Activated CD4-positive, alpha-beta T cell treated with anti-CD3 and anti-CD28 coated beads, Interleukin-2, amount 50 U/mL, for 48 hours (primary cell): Measurements from ENCODE around the gene ST6GALNAC1.
A peak's percentile ranks its signal among the peaks of the same experiment; 100 is the strongest.

Source experiments
- DNase-seq, 2 experiments: peaks; one replicate each; pipeline ENCODE4 v3.0.0-alpha.2; 2020

ST6GALNAC1 gene

DNA sequence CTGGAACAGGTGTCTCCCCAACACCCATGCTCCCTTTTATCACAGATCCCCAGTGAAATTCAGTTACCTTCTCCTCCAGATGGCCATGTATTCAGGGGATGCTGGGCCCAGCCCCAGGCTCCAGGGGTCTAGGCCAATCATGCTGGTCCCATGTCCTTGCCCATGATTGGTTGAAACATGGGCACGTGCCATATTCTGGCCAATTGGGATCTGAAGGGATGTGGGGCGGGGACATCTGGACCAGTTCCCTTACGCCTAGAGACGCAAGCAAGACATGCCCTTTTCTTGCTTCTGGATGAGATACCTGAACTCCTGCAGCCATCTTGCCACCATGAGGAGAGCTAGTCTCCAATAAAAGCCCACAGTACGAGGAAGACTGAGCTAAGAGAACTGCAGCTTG lies 31.0 kb upstream of the ST6GALNAC1 start:
- no peak for DNase-seq

DNA sequence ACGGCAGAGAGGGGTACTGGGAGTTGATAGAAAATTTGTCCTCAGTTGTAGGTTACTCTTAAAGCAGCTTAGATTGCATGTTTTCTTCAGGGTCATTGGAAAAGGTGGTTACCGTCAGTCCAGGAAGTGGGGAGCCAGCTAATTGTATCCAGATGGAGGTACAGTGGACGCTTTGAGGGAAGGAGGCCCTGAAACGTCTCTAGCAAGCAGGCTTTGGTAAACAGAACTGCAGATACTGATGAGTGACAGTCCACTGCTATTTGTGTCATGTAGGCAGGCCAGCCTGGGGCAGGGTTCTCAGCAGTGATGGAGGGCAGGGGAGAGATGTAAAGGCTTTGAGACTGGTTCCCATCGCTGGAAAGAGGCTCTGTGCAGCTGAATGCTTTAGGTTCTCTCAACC lies 30.2 kb upstream of the ST6GALNAC1 start:
- DNase-seq: no peak

DNA sequence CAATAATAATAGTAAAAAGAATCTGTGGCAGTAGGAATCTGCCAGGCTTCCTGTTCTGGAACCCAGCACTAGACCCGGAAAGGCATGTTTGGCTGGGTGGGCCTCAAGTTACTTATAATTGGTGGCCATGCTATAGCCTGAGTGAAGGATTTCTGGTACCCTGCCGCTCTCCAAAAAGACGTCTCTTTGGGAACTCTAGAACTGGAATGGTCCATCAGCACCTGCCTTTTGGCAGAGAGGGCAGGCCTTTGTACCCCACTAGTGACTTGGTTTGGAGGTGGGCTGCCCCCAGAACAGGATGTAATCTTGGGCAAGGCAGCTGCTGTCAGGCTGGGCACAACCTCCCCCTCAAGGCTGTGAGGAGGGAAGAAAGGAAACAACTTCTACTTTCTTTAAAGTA lies 29.3 kb upstream of the ST6GALNAC1 start:
- DNase-seq: no peak

DNA sequence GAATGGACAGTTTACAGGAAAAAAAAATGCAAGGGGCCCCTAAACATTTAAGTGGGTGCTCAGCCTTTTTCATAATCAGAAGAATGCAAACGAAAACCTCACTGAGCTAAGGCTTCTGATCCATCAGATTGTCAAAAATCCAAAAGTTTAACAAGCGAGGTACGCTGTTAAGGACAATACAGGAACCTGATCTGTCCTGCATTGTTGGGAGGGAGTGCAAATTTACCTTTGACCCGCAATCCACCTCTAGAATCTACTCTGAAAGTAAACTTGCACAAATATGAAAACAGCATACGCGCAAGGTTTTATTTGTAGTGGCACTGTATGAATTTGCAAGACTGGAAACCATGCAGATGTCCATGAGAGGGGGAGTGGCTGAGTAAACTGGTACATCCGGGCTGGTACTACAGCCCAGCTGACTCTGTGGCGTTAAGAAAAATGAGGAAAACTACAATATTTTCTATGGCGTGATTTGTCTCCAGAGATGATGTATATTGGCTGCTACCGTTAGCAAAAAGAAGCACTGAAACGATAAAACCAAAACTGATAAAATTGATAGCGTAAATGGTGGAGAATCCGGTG lies 28.8 kb upstream of the ST6GALNAC1 start:
- no peak for DNase-seq

DNA sequence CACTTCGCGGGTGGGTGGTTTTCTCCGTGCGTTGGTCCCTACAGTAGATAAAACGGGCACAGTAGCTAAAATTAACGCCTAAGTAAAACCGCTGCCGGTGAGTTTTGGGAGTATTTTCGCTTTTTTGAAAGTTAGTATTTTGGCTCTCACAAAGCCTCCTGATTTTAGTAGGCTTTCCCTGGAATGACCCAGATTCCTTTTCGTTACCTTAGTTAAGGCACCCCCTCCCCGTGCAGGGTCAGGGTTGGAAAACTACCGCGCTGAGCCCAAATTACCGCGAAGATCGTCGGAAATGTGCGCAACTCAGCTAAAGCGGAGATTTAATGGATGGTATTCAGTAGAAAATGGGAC lies 28.3 kb upstream of the ST6GALNAC1 start:
- DNase-seq: no peak

DNA sequence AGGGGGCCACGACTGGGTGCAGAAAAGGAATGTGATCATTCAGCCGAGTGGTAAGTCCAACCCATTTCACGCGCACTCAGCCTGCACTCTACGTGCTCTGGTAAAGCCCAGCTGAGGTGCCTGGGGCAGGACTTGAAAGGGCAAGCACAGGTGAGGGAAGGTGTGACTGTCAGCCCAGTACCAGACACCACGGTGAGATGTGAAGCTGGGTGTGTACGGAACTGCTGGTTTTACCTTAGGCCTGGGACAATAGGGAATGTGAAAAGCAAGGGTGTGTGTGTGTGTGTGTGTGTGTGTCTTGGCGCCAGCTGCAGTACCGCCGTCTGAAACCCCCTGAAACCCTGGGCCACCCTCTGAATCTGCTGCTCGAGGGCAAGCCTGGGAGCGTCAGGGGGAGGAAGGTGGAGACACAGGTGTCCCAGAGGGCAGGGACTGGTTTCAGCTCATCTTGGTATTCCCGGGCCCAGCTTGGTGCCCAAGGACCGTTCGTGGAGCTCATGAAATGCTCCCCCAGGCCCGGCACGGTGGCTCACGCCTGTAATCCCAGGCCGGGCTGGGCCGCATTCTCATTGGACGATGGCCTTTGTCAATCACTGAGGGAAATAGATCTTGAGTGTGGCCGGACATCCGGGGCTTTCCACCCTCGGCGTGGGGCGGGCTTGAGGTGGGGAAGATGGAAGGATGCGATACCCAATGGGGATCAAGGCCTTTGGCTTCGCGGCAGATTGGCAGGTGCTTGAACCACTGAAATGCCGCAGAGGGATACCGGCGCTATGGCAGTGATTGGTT lies 27.8 kb upstream of the ST6GALNAC1 start:
- peak; percentile 99 for DNase-seq

DNA sequence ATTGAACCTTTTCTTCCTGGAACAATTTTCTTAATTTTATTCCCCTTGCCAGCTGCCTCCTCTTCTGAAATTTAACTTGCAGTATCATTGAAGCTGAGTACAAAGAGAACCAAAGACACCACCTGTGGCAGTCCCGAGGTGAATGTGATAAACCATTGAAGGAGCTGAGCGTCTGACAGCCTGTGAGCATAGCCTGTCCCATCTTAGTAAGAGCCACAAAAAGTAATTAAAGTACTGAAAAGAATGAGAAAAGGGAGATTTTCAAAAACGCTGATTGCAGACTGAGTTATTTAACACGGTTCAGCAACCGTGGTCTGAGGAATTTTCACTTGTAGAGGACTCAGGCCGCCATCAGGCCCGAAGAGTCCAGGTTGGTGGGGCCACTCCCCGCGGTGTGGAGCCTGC lies 27.2 kb upstream of the ST6GALNAC1 start:
- DNase-seq: no peak

DNA sequence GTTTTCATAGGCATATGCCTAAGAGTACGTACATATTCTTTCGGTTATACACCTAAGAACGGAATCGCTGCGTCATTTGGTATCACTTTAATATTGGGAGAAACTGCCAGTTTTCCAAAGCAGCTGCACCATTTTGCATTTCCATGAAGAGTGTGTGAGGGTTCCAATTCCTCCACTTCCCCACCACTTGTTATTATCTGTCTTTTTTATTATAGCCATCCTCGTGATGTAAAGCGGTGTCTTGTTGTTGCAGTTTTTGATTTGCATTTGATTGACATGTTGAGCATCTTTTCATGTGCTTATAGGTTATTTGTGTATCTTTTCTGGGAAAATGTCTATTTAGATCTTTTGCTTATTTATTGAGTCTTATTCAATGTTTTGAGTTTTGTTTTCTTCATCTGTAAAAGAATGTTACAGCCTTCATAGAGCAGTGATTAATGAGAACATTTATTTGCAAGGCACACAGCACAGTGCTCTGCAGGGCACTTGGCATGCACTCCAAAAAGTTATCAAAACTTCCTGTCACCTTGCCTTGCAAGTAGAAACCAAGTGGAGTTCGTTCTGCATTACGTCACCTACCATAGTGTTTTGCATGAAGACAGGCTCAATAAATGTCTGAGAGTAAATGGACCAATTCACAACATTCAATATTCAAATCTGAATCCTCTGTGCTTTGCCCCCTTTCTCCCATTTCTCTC lies 26.6 kb upstream of the ST6GALNAC1 start:
- DNase-seq: no peak

DNA sequence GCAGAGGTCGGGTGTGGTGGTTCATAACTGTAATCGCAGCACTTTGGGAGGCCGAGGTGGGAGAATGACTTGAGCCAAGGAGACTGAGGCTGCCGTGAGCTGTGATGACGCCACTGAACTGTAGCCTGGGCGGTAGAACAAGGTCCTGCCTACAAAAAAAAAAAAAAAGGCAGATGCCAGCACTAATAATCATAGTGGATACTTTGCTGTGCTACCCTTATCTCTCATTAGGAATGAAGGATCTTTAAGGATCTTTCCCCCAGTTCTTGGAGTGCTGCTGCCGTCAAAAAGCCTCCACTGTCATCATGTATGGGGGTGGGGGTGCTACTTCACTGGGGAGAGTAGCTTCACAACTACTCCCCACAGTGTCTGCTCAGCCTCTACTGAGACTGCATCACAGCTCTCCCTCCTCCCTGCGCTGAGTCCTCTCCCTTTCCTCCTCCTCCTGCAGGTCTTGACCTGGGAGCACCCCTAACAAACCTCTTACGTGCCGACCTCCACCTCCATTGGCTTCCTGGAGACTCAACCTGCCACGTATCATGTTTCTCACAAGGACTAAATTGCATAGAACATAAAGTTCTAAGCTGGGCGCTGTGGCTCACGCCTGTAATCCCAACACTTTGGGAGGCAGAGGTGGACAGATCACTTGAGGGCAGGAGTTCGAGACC lies 24.4 kb upstream of the ST6GALNAC1 start:
- no peak for DNase-seq

DNA sequence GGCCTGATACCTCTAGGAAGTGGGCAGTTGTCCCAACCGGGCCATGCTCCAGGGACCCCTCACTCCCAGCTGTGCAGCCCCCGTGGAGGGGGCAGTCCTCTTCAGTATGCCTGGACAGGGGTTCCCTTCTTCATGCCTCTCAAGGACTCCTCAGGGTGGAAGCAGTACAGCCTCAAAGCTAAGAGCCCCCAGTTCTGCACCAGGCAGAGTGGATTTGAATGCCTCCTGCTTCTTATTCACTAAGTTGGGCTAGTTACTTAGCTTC lies 23.9 kb upstream of the ST6GALNAC1 start:
- DNase-seq: no peak

DNA sequence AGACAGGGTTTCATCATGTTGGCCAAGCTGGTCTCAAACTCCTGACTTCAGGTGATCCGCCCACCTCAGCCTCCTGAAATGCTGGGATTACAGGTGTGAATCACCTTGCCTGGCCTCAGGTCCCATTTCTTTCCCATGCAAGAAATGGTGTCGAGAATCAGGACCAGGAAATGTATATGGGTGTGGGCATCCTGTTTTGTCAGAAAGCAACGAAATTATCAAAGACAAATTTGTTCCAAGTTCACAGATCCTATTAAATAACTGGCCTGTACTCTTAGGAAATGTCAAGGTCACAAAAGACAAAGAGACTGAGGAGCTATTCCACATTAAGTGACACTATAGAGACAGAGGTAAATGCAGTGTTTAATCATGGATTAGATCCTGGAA lies 17.1 kb upstream of the ST6GALNAC1 start:
- no peak for DNase-seq

DNA sequence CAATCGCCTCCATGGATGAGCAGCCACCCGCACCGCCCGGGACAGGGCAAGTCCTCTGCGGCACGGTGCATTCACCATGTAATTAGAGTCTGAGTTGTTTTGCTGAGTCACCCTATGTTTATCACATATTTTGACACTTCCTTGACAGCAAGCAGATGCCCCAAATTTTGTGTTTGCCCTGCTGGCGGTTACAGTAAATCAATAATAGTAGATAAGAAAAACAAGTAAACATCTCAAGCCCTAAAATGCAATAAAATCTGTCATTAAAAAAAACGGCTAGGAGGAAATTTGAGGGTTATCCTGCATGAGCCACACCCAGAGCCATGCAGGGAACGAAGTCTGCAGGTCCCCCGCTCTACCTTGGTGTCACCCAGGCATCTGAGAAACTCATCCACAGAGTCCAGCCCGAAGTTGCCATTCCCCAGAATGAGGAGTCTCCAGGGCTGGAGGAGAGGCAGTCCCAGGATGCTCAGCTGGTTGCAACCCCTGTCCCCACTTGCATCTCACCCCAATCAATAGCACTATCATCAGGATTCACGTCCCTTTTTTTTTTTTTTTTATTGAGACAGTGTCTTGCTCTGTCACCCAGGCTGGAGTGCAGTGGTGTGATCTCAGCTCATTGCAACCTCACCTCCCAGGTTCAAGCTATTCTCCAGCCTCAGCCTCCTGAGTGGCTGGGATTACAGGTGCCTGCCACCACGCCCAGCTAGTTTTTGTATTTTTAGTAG lies 16.5 kb upstream of the ST6GALNAC1 start:
- DNase-seq: no peak

DNA sequence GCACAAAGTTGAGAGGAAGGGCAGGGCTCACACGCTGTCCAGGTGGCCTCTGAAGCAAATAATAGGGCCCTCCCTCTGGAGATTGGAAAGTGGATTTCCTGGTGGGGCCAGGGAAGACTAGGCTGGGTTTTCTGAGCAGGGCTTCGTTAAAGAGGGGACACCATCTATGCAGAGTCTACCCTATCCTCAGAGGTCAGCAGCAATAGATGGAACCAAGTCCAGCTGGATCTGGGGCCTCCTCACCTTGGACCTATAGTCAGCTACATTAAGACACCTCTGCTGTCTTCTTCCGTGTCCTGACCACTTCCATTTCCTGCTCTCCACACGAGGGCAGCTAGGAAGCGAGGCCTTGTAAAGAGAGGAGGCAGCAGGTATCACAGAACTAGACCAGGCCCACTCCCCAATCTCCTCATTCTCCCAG lies 14.7 kb upstream of the ST6GALNAC1 start:
- no peak for DNase-seq

DNA sequence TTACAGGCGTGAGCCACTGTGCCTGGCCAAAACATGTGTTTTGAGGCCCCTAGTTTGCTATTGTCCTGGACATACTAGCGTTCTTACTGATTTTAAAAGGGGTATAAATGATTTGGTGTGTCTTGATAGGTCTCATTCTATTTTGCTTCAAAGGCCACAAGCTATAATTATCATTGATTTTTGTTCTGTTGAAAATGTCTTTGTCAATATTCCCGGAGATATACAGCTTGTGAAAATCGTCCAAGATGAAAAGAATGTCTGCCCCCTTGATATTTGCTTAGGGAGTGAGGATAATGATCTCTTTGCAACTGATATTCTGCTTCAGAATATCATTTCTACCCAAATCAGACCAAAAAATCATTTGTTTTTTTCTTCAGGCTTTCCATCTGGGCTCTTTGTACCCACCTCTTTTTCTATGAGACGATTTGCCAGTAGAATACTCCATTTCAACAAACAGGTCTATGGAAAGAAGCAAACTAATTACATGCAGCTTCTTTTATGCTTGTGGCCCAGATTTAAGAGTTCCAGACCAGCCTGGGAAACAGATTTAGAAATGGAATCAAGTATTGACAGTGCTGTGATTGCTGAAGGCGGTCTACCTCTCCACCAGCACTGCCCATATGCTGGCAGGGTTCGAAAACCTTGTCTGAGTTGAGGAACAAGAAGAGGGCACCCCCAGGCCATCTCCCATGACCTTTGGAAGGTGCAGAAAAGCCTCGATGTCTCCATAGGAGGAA lies 14.1 kb upstream of the ST6GALNAC1 start:
- DNase-seq: no peak

DNA sequence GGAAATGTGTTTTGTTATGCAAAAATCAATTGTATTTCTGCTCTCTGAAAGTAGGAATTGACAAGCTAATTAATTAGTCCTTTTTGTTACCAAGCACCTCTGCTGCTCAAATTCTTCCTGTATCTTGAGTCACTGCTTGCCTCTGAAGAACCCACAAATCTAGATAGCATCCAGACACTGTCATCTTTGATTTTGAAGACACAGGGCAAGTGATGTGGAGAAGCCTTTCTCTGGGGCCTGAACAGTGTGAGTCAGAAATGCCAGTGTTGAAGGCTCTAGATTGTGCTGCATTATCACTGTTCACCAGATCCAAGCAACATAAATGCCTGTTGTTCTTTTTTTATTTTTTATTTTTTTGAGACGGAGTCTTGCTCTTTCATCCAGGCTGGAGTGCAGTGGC lies 10.9 kb upstream of the ST6GALNAC1 start:
- DNase-seq: no peak

DNA sequence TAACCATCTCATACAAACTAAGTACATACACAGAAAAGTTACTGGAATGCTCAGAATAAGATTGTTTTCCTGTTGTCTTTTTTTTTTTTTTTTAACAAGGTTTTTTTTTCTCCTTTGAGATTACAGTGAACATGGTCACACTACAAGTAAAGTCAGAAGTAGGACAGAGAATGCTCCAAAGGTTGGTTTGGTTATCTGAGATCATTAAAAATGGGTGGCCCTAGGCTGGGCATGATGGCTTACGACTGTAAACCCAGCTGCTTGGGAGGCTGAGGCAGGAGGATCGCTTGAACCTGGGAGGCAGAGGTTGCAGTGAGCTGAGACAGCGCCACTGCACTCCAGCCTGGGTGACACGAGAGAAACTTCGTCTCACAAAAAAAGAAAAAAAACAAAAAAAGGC lies 6.9 kb upstream of the ST6GALNAC1 start:
- DNase-seq: no peak

DNA sequence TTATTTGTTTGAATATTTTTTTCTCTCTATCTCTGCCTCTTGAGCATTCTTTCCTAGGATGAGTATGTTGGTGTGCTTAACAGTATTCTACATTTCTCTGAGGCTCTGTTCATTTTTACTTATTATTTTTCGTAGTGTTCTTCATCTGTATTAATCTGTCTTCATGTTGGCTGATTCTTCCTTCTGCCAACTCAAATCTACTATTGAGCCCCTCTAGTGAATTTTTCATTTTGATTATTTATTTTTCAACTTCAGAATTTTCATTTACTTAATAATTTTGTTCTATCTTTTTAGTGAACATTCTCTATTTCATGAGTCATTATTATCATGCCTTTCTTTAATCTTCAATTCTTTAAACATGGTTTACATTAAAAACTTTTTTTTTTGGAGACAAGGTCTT lies 3.2 kb upstream of the ST6GALNAC1 start:
- DNase-seq: no peak

DNA sequence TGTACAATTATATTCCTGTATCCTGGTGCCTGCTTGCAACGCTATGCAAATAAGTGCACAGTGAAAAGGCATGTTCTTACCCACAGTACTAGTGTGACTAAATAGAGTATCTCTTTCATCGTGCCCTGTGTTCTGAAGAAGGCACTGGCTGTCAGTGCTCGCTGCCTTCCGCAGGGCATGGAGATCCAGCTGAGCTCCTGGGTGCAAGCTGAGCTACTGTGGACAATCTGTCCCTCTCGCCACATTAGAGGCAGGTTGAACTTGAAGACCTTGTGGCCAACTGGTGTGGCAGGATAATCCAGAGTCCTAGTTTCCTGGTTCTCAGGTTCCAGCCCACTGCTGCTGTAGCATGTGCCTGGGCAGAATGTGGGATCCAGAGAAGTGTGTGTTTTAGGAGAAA lies 1.9 kb upstream of the ST6GALNAC1 start:
- no peak for DNase-seq

DNA sequence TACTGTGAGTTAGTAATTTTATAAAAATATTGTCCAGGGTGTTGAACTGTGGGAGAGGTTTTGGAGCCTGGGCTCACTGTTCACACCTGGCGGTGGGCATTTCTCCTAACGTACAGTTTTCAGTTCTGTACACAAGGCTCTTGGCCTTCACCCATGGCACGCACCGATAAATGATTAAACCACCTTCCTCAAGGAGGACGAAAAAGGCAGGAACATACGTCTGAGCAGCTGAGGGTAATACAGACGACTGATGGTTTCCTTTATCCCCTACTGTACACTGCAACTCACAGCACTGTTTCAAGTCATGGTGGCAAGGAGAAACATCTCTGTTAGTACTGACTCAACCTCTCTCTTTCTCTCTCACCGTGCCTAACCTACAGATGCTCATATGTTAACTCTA lies 1.4 kb upstream of the ST6GALNAC1 start:
- DNase-seq: no peak

DNA sequence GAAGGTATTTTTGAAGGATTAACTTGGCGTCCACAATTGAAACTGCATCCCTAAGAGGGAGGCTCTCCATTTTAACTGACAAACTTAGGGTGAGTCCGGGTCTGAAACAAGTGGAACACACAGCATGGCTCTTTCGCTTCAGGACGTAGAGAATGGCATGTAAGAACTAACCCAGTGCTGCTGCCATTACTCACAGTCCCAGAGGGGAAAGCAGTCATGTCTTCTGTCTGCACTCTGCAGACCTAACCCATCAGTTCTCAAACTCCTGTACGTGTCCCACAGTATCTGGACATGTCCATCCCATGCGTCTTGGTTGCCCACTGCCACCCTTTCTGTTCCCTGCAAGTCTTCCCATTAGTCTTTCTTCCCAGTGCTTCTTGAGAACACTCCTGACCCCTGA lies 563 bp downstream of the ST6GALNAC1 start:
- DNase-seq: no peak

DNA sequence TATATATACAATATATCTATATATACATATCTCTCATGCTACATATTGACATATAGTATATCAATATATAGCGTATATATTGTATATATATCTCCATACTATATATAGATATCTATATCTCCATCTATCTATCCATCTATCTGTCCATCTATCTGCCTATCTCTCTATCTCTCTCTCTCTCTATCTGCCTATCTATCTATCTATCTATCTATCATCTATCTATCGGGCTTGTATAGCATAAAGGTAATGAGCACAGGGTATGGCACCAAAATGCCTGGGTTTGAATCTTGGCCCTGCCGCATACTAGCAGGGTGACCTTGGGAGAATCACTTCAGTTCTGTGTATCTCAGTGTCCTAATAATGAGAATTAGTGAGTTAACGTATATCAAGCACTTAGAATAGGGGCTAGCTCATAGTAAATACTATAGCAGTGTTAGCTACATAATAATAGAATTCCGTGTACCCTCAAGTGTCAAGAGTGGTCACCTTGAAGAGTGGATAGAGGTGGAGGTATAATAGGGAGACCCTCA lies 1.5 kb downstream of the ST6GALNAC1 start:
- DNase-seq: no peak

DNA sequence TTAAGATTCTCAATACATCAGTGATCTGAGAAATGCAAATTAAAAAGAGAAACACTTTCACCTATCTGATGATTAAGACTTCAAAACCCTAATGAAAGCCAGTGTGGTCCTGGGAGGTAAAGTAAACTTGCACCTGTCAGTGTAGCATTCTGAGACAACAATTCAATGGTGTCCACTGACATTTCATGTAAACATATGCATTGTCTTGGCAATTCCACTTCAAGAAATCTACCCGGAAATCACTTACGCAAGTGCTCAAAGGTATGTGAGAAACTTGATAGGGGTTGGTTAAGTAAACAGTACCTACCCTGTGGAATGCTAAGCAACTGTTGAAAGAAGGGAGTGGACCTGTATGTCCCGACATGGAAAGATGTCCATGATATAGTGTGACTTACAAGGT lies 2.1 kb downstream of the ST6GALNAC1 start:
- DNase-seq: no peak
